ENCODE measurements around the gene NRBP1. TPM values are rescaled to one million over a fixed set of nuclear protein-coding genes. Genes with fewer than 3 reads are reported as not detected.
"Not testable (repeated sequence)": the region's sequence is repeated elsewhere in the genome, so short reads cannot be mapped to it uniquely, and the experiment has no call there.

NRBP1 gene
- total RNA-seq, 4 donors from 2014 or later = 74.8 to 96.0 (median 85.8) TPM

- no peak overlapping the region for H3K4me3 ChIP-seq
These were observed 6.7 kb upstream of the NRBP1 start for GRCh38 chr2:27421660-27422250.

GRCh38 chr2:27422958-27423357 lies 5.5 kb upstream of the NRBP1 start:
- Histone ChIP-seq H3K27ac (replicated peaks in 1 of 4) (no peak overlapping the region), H3K4me1 (peaks cover 5 to 7% (median 5%) of the 10 kb centered on the region in 4 donors), H3K36me3 (no peaks in the 10 kb centered on the region), H3K27me3 (no peaks in the 10 kb centered on the region), H3K4me3 (no peak overlapping the region), H3K9me3 (no peaks in the 10 kb centered on the region)
- 96% methylated on average over 3 of the region's 3 CpGs for WGBS
- TF ChIP-seq CTCF (IDR thresholded peaks at IDR 0.05) (no peak), EP300 (IDR thresholded peaks at IDR 0.05) (no peak), POLR2A (IDR thresholded peaks at IDR 0.05; ENCODE audit: low read depth) (no peak), POLR2AphosphoS5 (IDR thresholded peaks at IDR 0.05) (no peak)
- intact Hi-C loops (cut with DNase I) = no loop called here
- DNase-seq (ENCODE audit: extremely low spot score) = no peak

More at GRCh38 chr2:27421660-27422250, 6.7 kb upstream of the NRBP1 start:
- Histone ChIP-seq H3K9me3 (no peaks in the 10 kb centered on the region), H3K36me3 (no peaks in the 10 kb centered on the region), H3K27me3 (no peaks in the 10 kb centered on the region), H3K27ac (replicated peaks in 1 of 4) (no peak overlapping the region), H3K4me1 (no peaks in the 10 kb centered on the region)
- WGBS = 82% methylated on average over 4 of the region's 4 CpGs
- no peak for TF ChIP-seq CTCF (IDR thresholded peaks at IDR 0.05)
- TF ChIP-seq EP300 (IDR thresholded peaks at IDR 0.05) = no peak
- TF ChIP-seq POLR2A (IDR thresholded peaks at IDR 0.05; ENCODE audit: low read depth) = no peak
- TF ChIP-seq POLR2AphosphoS5 (IDR thresholded peaks at IDR 0.05) = no peak
- intact Hi-C loops (cut with DNase I) = no loop called here
- DNase-seq (ENCODE audit: extremely low spot score) = no peak

GRCh38 chr2:27425039-27425438 lies 3.4 kb upstream of the NRBP1 start:
- peaks cover 11 to 18% (median 13%) of the 10 kb centered on the region in 4 donors for H3K4me1 ChIP-seq
- intact Hi-C loops (cut with DNase I) = loop anchor here (5.0 kb wide), 1 partner anchor 62 kb away; the partner anchor contains the start of gene IFT172
- DNase-seq (ENCODE audit: extremely low spot score); H3K36me3 ChIP-seq; H3K27ac ChIP-seq (replicated peaks in 1 of 4); H3K9me3 ChIP-seq; H3K27me3 ChIP-seq; H3K4me3 ChIP-seq: not testable (repeated sequence)
- WGBS = 96% methylated on average over 10 of the region's 10 CpGs

- intact Hi-C loops (cut with DNase I) = loop anchor here (2.0 to 5.0 kb wide), 2 partner anchors 19 to 59 kb away; partner anchors contain the start of genes IFT172 and PPM1G
- no peaks in the 10 kb centered on the region for H3K9me3 ChIP-seq
- peak overlapping the region; percentile 99 to 100 (median 99) for H3K27ac ChIP-seq (replicated peaks in 1 of 4)
- peaks cover 35 to 46% (median 41%) of the 10 kb centered on the region in 4 donors for H3K4me1 ChIP-seq
- H3K4me3 ChIP-seq = peak overlapping the region; percentile 97 to 100 (median 98)
- TF ChIP-seq POLR2AphosphoS5 (IDR thresholded peaks at IDR 0.05) = no peak
- TF ChIP-seq EP300 (IDR thresholded peaks at IDR 0.05) = no peak
- no peak for TF ChIP-seq CTCF (IDR thresholded peaks at IDR 0.05)
- TF ChIP-seq POLR2A (IDR thresholded peaks at IDR 0.05; ENCODE audit: low read depth) = no peak
- H3K36me3 ChIP-seq = peaks cover 0 to 4% (median under 1%) of the 10 kb centered on the region in 4 donors
- no peak for DNase-seq (ENCODE audit: extremely low spot score)
- no peaks in the 10 kb centered on the region for H3K27me3 ChIP-seq
- WGBS = 12% methylated on average over 7 of the region's 7 CpGs
These were observed 593 bp upstream of the NRBP1 start for GRCh38 chr2:27427863-27428212.

- Histone ChIP-seq H3K4me3 (peak overlapping the region; percentile 97 to 100 (median 98)), H3K27me3 (no peaks in the 10 kb centered on the region)
- TF ChIP-seq CTCF (IDR thresholded peaks at IDR 0.05) (no peak), POLR2AphosphoS5 (IDR thresholded peaks at IDR 0.05) (peak in 1 of 2 donors; percentile 10)
These were observed 629 bp downstream of the NRBP1 start for GRCh38 chr2:27428978-27429541.

More at GRCh38 chr2:27428978-27429541, 629 bp downstream of the NRBP1 start:
- 0% methylated on average over 10 of the region's 51 CpGs for WGBS
- H3K4me1 ChIP-seq = peaks cover 35 to 51% (median 46%) of the 10 kb centered on the region in 4 donors
- intact Hi-C loops (cut with DNase I) = loop anchor here (2.0 to 5.0 kb wide), 2 partner anchors 20 to 58 kb away; partner anchors contain the start of genes IFT172 and PPM1G
- H3K36me3 ChIP-seq = peaks cover 6 to 16% (median 12%) of the 10 kb centered on the region in 4 donors
- no peaks in the 10 kb centered on the region for H3K9me3 ChIP-seq
- peak overlapping the region; percentile 99 to 100 (median 99) for H3K27ac ChIP-seq (replicated peaks in 1 of 4)
- DNase-seq (ENCODE audit: extremely low spot score) = peak; percentile 93

Data from esophagus muscularis mucosa (tissue), 4 donors.